Measurements from ENCODE around the gene FLRT2.

- TF ChIP-seq CTCF (IDR thresholded peaks at IDR 0.05; ENCODE audit: low read length) (no peak), EZH2 (IDR thresholded peaks at IDR 0.05; ENCODE audit: borderline replicate concordance, low read length) (no peak)
Observed at GRCh38 chr14:85625925-85626585, 96.1 kb downstream of the FLRT2 start.
